Renal cortex interstitium (tissue), 11 donors: ENCODE data around the gene MYRIP. TPM values are rescaled to one million over a fixed set of nuclear protein-coding genes. Genes with fewer than 3 reads are reported as not detected.

ENCODE experiments used
- DNase-seq, 11 donors: peaks; one replicate each; pipeline ENCODE4 v3.0.0-alpha.2; 2013; ENCODE audit warnings: low read depth in 9 of 11, low spot score in 4 of 11; ENCODE audit errors: extremely low read depth in 1 of 11
- polyA plus RNA-seq, 3 donors: library from polyadenylated mRNA; unstranded; fragments of 120-200 nt; gene quantifications; one replicate each; pipeline ENCODE4 v1.2.1, GENCODE V29; 2013; ENCODE audit not compliant: insufficient read length in 3 of 3

The MYRIP gene
- polyA plus RNA-seq, 3 donors: 1.9 to 2.3 (median 2.0) TPM

- no peak for DNase-seq
These were observed 127.4 kb downstream of the MYRIP start for GRCh38 chr3:39936848-39937247.

GRCh38 chr3:39937315-39937714, 127.9 kb downstream of the MYRIP start:
- DNase-seq: no peak

- no peak for DNase-seq
These were observed 128.5 kb downstream of the MYRIP start for GRCh38 chr3:39937874-39938273.

GRCh38 chr3:39941931-39942330, 132.5 kb downstream of the MYRIP start:
- DNase-seq: no peak

- no peak for DNase-seq
These were observed 151.2 kb downstream of the MYRIP start for GRCh38 chr3:39960515-39961191.

- DNase-seq: no peak
These were observed 151.8 kb downstream of the MYRIP start for GRCh38 chr3:39961230-39961629.

GRCh38 chr3:39962581-39962980, 153.2 kb downstream of the MYRIP start:
- DNase-seq: no peak

- no peak for DNase-seq
These were observed 156.1 kb downstream of the MYRIP start for GRCh38 chr3:39965461-39965860.

- no peak for DNase-seq
These were observed 156.6 kb downstream of the MYRIP start for GRCh38 chr3:39965997-39966396.

GRCh38 chr3:39970982-39971381, 161.6 kb downstream of the MYRIP start:
- DNase-seq: no peak

- DNase-seq: no peak
These were observed 162.2 kb downstream of the MYRIP start for GRCh38 chr3:39971559-39972031.

GRCh38 chr3:39972508-39972907, 163.1 kb downstream of the MYRIP start:
- no peak for DNase-seq

GRCh38 chr3:39977058-39977794, 167.8 kb downstream of the MYRIP start:
- DNase-seq: no peak

- DNase-seq: no peak
These were observed 168.9 kb downstream of the MYRIP start for GRCh38 chr3:39978308-39978707.

GRCh38 chr3:39980058-39980457, 170.6 kb downstream of the MYRIP start:
- no peak for DNase-seq

GRCh38 chr3:39980781-39981180, 171.4 kb downstream of the MYRIP start:
- DNase-seq: no peak

GRCh38 chr3:39981547-39982184, 172.3 kb downstream of the MYRIP start:
- DNase-seq: no peak

- no peak for DNase-seq
These were observed 173.4 kb downstream of the MYRIP start for GRCh38 chr3:39982665-39983357.

GRCh38 chr3:39989746-39990145, 180.3 kb downstream of the MYRIP start:
- DNase-seq: no peak

GRCh38 chr3:39990532-39990931, 181.1 kb downstream of the MYRIP start:
- DNase-seq: no peak
